ENCODE data around the gene CWH43. TPM values are rescaled to one million over a fixed set of nuclear protein-coding genes. Genes with fewer than 3 reads are reported as not detected.
"Not testable (repeated sequence)": the region's sequence is repeated elsewhere in the genome, so short reads cannot be mapped to it uniquely, and the experiment has no call there.

The CWH43 gene
- total RNA-seq, 1 experiment from 2014 or later, result not detected

DNA sequence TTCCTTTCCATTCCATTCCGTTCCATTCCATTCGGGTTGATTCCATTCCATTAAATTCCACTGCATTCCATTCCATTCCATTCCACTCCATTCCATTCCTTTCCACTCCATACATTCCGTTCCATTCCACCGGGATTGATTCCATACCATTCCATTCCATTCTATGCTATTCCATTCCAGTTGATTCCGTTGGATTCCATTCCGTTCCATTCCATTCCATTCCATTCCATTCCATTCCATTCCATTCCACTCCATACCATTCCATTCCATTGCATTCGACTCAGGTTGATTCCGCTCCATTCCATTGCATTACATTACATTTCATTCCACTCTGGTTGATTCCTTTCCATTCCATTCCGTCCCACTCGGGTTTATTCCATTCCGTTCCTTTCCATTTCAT is 110.1 kb downstream of the CWH43 start:
- not testable (repeated sequence) for DNase-seq (ENCODE audit: extremely low read depth, low read depth)

DNA sequence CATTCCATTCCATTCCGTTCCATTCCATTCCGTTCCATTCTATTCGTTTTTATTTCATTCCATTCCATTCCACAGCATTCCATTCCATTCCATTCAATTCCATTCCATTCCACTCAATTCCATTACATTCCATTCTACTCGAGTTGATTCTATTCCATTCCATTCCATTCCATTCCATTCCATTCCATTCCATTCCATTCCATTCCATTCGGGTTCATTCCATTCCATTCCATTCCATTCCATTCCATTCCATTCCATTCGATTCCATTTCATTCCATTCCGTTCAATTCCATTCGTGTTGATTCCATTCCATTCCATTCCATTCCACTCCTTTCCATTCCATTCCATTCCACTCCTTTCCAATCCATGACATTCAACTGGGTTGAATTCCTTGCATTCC is 110.6 kb downstream of the CWH43 start:
- not testable (repeated sequence) for DNase-seq (ENCODE audit: extremely low read depth, low read depth)

DNA sequence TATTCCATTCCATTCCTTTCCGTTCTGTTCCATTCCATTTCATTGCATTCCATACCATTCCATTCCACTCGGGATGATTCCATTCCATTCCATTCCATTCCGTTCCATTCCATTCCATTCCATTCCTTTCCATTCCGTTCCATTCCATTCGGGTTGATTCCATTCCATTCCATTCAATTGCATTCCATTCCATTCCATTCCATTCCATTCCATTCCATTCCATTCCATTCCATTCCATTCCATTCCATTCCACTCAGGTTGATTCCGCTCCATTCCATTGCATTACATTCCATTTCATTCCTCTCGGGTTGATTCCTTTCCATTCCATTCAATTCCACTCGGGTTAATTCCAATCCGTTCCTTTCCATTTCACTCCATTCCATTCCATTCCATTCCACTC is 111.0 kb downstream of the CWH43 start:
- DNase-seq (ENCODE audit: extremely low read depth, low read depth), result not testable (repeated sequence)

DNA sequence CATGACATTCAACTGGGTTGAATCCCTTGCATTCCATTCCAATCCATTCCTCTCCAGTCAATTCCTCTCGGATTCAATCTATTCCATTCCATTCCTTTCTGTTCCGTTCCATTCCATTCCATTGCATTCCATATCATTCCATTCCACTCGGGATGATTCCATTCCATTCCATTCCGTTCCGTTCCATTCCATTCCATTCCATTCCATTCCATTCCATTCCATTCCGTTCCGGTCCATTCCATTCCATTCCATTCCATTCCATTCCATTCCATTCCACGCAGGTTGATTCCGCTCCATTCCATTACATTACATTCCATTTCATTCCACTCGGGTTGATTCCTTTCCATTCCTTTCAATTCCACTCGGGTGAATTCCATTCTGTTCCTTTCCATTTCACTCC is 111.4 kb downstream of the CWH43 start:
- not testable (repeated sequence) for DNase-seq (ENCODE audit: extremely low read depth, low read depth)

DNA sequence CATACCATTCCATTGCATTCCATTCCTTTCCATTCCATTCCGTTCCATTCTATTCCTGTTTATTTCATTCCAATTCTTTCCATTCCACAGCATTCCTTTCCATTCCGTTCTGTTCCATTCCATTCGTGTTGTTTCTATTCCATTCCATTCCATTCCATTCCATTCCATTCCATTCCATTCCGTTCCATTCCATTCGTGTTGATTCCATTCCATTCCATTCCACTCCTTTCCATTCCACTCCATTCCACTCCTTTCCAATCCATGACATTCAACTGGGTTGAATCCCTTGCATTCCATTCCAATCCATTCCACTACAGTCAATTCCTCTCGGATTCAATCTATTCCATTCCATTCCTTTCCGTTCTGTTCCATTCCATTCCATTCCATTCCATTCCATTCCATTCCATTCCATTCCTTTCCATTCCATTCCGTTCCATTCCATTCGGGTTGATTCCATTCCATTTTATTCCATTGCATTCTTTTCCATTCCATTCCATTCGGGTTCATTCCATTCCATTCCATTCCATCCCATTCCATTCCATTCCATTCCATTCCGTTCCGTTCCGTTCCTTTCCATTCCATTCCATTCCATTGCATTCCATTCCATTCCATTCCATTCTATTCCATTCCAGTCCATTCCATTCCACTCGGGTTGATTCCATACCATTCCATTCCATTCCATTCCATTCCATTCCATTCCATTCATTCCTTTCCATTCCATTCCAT is 112.1 kb downstream of the CWH43 start:
- not testable (repeated sequence) for DNase-seq (ENCODE audit: extremely low read depth, low read depth)

DNA sequence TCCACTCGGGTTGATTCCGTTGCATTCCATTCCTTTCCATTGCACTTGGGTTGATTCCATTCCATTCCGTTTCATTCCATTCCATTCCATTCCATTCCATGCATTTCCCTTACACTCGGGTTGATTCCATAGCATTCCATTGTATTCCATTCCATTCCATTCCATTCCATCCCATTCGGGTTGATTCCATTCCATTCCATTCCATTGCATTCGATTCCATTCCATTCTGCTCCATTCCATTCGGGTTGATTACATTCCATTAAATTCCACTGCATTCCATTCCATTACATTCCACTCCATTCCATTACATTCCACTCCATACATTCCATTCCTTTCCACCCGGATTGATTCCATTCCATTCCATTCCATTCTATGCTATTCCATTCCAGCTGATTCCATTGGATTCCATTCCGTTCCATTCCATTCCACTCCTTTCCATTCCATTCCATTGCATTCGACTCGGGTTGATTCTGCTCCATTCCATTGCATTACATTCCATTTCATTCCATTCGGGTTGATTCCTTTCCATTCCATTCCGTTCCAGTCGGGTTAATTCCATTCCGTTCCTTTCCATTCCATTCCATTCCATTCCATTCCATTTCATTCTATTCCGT is 113.9 kb downstream of the CWH43 start:
- not testable (repeated sequence) for DNase-seq (ENCODE audit: extremely low read depth, low read depth)

DNA sequence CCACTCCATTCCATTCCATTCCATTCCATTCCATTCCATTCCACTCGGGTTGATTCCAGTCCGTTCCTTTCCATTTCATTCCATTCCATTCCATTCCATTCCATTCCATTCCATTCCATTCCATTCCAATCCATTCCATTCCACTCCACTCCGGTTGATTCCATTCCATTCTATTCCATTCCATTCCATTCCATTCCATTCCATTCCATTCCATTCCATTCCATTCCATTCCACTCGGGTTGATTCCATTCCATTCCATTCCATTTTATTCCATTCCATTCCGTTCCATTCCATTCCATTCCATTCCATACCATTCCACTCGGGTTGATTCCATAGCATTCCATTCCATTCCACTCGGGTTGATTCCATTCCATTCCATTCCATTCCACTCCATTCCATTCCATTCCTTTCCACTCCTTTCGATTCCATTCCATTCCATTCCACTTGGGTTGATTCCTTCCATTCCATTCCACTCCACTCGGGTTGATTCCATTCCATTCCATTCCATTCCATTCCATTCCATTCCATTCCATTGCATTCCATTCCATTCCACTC is 116.3 kb downstream of the CWH43 start:
- not testable (repeated sequence) for DNase-seq (ENCODE audit: extremely low read depth, low read depth)

DNA sequence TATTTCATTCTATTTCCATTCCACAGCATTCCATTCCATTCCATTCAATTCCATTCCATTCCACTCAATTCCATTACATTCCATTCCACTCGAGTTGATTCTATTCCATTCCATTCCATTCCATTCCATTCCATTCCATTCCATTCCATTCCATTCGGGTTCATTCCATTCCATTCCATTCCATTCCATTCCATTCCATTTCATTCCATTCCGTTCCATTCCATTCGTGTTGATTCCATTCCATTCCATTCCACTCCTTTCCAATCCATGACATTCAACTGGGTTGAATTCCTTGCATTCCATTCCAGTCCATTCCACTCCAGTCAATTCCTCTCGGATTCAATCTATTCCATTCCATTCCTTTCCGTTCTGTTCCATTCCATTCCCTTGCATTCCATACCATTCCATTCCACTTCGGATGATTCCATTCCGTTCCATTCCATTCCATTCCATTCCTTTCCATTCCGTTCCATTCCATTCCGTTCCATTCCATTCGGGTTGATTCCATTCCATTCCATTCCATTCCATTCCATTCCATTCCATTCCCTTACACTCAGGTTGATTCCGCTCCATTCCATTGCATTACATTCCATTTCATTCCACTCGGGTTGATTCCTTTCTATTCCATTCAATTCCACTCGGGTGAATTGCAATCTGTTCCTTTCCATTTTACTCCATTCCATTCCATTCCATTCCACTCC is 117.5 kb downstream of the CWH43 start:
- not testable (repeated sequence) for DNase-seq (ENCODE audit: extremely low read depth, low read depth)

DNA sequence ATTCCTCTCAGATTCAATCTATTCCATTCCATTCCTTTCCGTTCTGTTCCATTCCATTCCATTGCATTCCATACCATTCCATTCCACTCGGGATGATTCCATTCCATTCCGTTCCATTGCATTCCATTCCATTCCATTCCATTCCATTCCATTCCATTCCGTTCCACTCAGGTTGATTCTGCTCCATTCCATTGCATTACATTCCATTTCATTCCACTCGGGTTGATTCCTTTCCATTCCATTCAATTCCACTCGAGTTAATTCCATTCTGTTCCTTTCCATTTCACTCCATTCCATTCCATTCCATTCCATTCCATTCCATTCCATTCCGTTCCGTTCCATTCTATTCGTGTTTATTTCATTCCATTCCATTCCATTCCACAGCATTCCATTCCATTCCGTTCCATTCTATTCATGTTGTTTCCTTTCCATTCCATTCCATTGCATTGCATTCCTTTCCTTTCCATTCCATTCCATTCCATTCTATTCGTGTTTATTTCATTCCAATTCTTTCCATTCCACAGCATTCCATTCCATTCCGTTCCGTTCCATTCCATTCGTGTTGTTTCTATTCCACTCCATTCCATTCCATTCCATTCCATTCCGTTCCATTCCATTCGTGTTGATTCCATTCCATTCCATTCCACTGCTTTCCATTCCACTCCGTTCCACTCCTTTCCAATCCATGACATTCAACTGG is 118.3 kb downstream of the CWH43 start:
- not testable (repeated sequence) for DNase-seq (ENCODE audit: extremely low read depth, low read depth)

DNA sequence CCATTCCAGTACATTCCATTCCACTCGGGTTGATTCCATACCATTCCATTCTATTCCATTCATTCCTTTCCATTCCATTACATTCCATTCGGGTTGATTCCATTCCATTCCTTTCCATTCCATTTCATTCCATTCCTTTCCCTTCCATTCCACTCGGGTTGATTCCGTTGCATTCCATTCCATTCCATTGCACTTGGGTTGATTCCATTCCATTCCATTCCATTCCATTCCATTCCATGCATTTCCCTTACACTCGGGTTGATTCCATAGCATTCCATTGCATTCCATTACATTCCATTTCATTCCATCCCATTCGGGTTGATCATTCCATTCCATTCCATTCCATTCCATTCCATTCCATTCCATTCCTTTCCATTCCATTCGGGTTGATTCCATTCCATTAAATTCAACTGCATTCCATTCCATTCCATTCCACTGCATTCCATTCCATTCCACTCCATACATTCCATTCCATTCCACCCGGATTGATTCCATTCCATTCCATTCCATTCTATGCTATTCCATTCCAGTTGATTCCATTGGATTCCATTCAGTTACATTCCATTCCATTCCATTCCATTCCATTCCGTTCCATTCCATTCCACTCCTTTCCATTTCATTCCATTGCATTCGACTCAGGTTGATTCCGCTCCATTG is 119.3 kb downstream of the CWH43 start:
- not testable (repeated sequence) for DNase-seq (ENCODE audit: extremely low read depth, low read depth)

DNA sequence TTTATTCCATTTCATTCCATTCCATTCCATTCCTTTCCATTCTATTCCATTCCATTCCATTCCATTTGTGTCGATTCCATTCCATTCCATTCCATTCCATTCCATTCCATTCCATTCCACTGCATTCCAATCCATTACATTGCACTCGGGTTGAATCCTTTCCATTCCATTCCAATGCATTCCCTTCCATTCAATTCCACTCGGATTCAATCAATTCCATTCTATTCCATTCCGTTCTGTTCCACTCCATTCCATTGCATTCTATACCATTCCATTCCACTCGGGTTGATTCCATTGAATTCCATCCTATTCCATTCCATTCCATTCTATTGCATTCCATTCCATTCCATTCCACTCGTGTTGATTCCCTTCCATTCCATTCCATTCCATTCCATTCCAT is 121.2 kb downstream of the CWH43 start:
- DNase-seq (ENCODE audit: extremely low read depth, low read depth), result not testable (repeated sequence)

DNA sequence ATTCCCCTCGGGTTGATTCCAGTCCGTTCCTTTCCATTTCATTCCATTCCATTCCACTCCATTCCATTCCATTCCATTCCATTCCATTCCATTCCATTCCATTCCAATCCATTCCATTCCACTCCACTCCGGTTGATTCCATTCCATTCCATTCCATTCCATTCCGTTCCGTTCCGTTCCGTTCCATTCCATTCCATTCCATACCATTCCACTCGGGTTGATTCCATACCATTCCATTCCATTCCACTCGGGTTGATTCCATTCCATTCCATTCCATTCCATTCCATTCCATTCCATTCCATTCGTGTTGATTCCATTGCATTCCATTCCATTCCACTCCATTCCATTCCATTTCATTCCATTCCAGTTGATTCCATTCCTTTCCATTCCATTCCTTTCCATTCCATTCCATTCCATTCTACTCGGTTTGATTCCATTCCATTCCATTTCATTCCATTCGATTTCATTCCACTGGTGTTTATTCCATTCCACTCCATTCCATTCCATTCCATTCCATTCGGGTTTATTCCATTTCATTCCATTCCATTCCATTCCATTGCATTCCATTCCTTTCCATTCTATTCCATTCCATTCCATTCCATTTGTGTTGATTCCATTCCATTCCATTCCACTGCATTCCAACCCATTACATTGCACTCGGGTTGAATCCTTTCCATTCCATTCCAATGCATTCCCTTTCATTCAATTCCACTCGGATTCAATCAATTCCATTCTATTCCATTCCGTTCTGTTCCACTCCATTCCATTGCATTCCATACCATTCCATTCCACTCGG is 122.3 kb downstream of the CWH43 start:
- DNase-seq (ENCODE audit: extremely low read depth, low read depth), result not testable (repeated sequence)

DNA sequence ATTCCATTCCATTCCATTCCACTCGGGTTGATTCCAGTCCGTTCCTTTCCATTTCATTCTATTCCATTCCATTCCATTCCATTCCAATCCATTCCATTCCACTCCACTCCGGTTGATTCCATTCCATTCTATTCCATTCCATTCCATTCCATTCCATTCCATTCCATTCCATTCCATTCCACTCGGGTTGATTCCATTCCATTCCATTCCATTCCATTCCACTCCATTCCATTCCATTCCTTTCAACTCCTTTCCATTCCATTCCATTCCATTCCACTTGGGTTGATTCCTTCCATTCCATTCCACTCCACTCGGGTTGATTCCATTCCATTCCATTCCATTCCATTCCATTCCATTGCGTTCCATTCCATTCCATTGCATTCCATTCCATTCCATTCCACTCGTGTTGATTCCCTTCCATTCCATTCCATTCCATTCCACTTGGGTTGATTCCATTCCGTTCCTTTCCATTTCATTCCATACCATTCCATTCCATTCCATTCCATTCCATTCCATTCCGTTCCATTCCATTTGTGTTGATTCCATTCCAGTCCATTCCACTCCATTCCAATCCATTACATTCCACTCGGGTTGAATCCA is 123.6 kb downstream of the CWH43 start:
- DNase-seq (ENCODE audit: extremely low read depth, low read depth), result not testable (repeated sequence)

DNA sequence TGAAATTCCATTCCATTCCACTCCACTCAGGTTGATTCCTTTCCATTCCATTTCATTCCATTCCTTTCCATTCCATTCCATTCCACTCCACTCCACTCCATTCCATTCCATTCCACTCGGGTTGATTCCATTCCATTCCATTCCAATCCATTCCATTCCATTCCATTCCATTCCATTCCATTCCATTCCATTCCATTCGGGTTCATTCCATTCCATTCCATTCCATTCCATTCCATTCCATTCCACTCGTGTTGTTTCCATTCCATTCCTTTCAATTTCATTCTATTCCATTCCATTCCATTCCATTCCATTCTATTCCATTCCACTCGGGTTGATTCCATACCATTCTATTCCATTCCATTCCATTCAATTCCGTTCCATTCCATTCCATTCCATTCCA is 124.5 kb downstream of the CWH43 start:
- not testable (repeated sequence) for DNase-seq (ENCODE audit: extremely low read depth, low read depth)

Small RNA genes within 50 kb of the gene (small RNA-seq; reads per million reads assigned to genes)
- 0 reads per million in 2 experiments for gene AC020593.1

Other genes with a start within 250 kb of the CWH43 start
- gene FRYL, start 206.0 kb upstream of the CWH43 start, total RNA-seq (2014; rRNA removed; shearing (Covaris generic)), result 28.7 and 31.0 TPM in 2 replicates
- gene OCIAD1, start 155.2 kb upstream of the CWH43 start, total RNA-seq (2014; rRNA removed; shearing (Covaris generic)), result 203 TPM in 2 replicates
- 44.4 and 64.1 TPM in 2 replicates for gene OCIAD2, start 79.5 kb upstream of the CWH43 start, total RNA-seq (2014; rRNA removed; shearing (Covaris generic))